HG02588 (cell line): ENCODE measurements around the gene BBOX1.

Experiments used
- ATAC-seq: cut with Tn5 transposase; IDR thresholded peaks from one replicate; pipeline ENCODE4 v1.9.1; 2021; ENCODE audit warnings: mild to moderate bottlenecking, moderate library complexity; ENCODE audit not compliant: unreplicated experiment

The BBOX1 gene

GRCh38 chr11:27025312-27025955 lies 15.2 kb upstream of the BBOX1 start:
- no peak for ATAC-seq

GRCh38 chr11:27025957-27026733 lies 14.5 kb upstream of the BBOX1 start:
- no peak for ATAC-seq

GRCh38 chr11:27028561-27028965 lies 12.1 kb upstream of the BBOX1 start:
- ATAC-seq: no peak

GRCh38 chr11:27029966-27030365 lies 10.6 kb upstream of the BBOX1 start:
- ATAC-seq: no peak

GRCh38 chr11:27031754-27032153 lies 8.9 kb upstream of the BBOX1 start:
- no peak for ATAC-seq

GRCh38 chr11:27039873-27040272 lies 742 bp upstream of the BBOX1 start:
- no peak for ATAC-seq

GRCh38 chr11:27041141-27041899 lies 705 bp downstream of the BBOX1 start:
- ATAC-seq: no peak

- no peak for ATAC-seq
Observed at GRCh38 chr11:27046956-27047355, 6.3 kb downstream of the BBOX1 start.

- ATAC-seq: no peak
Observed at GRCh38 chr11:27052668-27053067, 12.1 kb downstream of the BBOX1 start.

GRCh38 chr11:27055065-27055682 lies 14.6 kb downstream of the BBOX1 start:
- no peak for ATAC-seq

GRCh38 chr11:27057091-27057780 lies 16.6 kb downstream of the BBOX1 start:
- no peak for ATAC-seq

- no peak for ATAC-seq
Observed at GRCh38 chr11:27058456-27058855, 17.8 kb downstream of the BBOX1 start.

- no peak for ATAC-seq
Observed at GRCh38 chr11:27059431-27059830, 18.8 kb downstream of the BBOX1 start.

GRCh38 chr11:27060816-27061460 lies 20.3 kb downstream of the BBOX1 start:
- no peak for ATAC-seq

GRCh38 chr11:27061461-27061821 lies 20.8 kb downstream of the BBOX1 start:
- no peak for ATAC-seq

GRCh38 chr11:27064086-27064485 lies 23.5 kb downstream of the BBOX1 start:
- no peak for ATAC-seq

GRCh38 chr11:27075192-27075591 lies 34.6 kb downstream of the BBOX1 start:
- no peak for ATAC-seq

- no peak for ATAC-seq
Observed at GRCh38 chr11:27075655-27076054, 35.0 kb downstream of the BBOX1 start.

GRCh38 chr11:27076121-27076589 lies 35.5 kb downstream of the BBOX1 start:
- ATAC-seq: no peak

GRCh38 chr11:27081056-27081455 lies 40.4 kb downstream of the BBOX1 start:
- no peak for ATAC-seq
